ENCODE results near the gene SRRM4.

GRCh38 chr12:119102274-119102673 lies 120.9 kb downstream of the SRRM4 start:
- TF ChIP-seq, protein P1, sequence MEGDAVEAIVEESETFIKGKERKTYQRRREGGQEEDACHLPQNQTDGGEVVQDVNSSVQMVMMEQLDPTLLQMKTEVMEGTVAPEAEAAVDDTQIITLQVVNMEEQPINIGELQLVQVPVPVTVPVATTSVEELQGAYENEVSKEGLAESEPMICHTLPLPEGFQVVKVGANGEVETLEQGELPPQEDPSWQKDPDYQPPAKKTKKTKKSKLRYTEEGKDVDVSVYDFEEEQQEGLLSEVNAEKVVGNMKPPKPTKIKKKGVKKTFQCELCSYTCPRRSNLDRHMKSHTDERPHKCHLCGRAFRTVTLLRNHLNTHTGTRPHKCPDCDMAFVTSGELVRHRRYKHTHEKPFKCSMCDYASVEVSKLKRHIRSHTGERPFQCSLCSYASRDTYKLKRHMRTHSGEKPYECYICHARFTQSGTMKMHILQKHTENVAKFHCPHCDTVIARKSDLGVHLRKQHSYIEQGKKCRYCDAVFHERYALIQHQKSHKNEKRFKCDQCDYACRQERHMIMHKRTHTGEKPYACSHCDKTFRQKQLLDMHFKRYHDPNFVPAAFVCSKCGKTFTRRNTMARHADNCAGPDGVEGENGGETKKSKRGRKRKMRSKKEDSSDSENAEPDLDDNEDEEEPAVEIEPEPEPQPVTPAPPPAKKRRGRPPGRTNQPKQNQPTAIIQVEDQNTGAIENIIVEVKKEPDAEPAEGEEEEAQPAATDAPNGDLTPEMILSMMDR (IDR thresholded peaks at IDR 0.05; ENCODE audit: low read depth, low read length, poor library complexity, severe bottlenecking) = no peak
- TF ChIP-seq EZH2phosphoT487 (IDR thresholded peaks at IDR 0.05; ENCODE audit: borderline replicate concordance, low read length) = no peak

Measured in DOHH2 (cell line).